Type B pancreatic cell (in vitro differentiated cells): ENCODE measurements around the gene TEX19. TPM values are rescaled to one million over a fixed set of nuclear protein-coding genes. Genes with fewer than 3 reads are reported as not detected.

Source experiments
- DNase-seq: peaks from one replicate; pipeline ENCODE4 v3.0.0; 2021; ENCODE audit warnings: mixed read lengths; ENCODE audit not compliant: unreplicated experiment; ENCODE audit errors: extremely low spot score
- H3K27ac Mint-ChIP-seq: 2 replicates; pipeline ENCODE4 v1.8.0; 2021; ENCODE audit warnings: mild to moderate bottlenecking, mixed read lengths
- H3K27me3 Mint-ChIP-seq: 2 replicates; pipeline ENCODE4 v1.8.0; 2021; ENCODE audit warnings: mixed read lengths
- H3K36me3 Mint-ChIP-seq: 2 replicates; pipeline ENCODE4 v1.8.0; 2021; ENCODE audit warnings: mixed read lengths
- H3K4me1 Mint-ChIP-seq: one replicate; pipeline ENCODE4 v1.8.0; 2021; ENCODE audit warnings: mixed read lengths; ENCODE audit not compliant: unreplicated experiment
- H3K4me3 Mint-ChIP-seq: 2 replicates; pipeline ENCODE4 v1.8.0; 2021; ENCODE audit warnings: mild to moderate bottlenecking, mixed read lengths
- H3K9me3 Mint-ChIP-seq: 2 replicates; pipeline ENCODE4 v1.8.0; 2021; ENCODE audit warnings: mixed read lengths
- CTCF ChIP-seq: fragments of 200-600 bp; sonication (generic); conservative IDR thresholded peaks from 2 replicates; pipeline ENCODE4 v1.5.0; 2021; ENCODE audit warnings: antibody characterized with exemption, mild to moderate bottlenecking
- total RNA-seq: library from RNA; stranded (reverse); gene quantifications from 2 replicates; pipeline ENCODE4 v1.2.1, GENCODE V29; 2021; ENCODE audit warnings: low replicate concordance

TEX19 gene
- total RNA-seq, 1 donor from 2014 or later, result 0.14 TPM

GRCh38 chr17:82332669-82333278 is 26.3 kb upstream of the TEX19 start:
- Mint-ChIP-seq H3K4me1 (peaks cover 21% of the 10 kb centered on the region), H3K36me3 (no peaks in the 10 kb centered on the region), H3K27me3 (peaks cover 11% of the 10 kb centered on the region), H3K27ac (peak overlapping the region; percentile 69), H3K4me3 (peak overlapping the region; percentile 84), H3K9me3 (no peaks in the 10 kb centered on the region)
- DNase-seq, result no peak
- TF ChIP-seq CTCF, result no peak

GRCh38 chr17:82333279-82334171 is 25.5 kb upstream of the TEX19 start, which contains the start of gene SECTM1:
TSS of gene SECTM1 (minus strand) at chr17:82333766. CDS start at chr17:82327240, 6,526 bp downstream.
- Mint-ChIP-seq H3K4me1 (peaks cover 23% of the 10 kb centered on the region), H3K36me3 (no peaks in the 10 kb centered on the region), H3K27me3 (peaks cover 11% of the 10 kb centered on the region), H3K27ac (peak within 1 kb of the TSS; percentile 69), H3K9me3 (no peaks in the 10 kb centered on the region), H3K4me3 (peak within 1 kb of the TSS; percentile 84)
- DNase-seq, result no peak
- no peak for TF ChIP-seq CTCF

- Mint-ChIP-seq H3K4me1 (peaks cover 30% of the 10 kb centered on the region), H3K27ac (no peak overlapping the region), H3K4me3 (no peak overlapping the region), H3K36me3 (no peaks in the 10 kb centered on the region), H3K9me3 (no peaks in the 10 kb centered on the region), H3K27me3 (peaks cover 13% of the 10 kb centered on the region)
- TF ChIP-seq CTCF, result no peak
- no peak for DNase-seq
Measured at GRCh38 chr17:82334204-82334621, 24.8 kb upstream of the TEX19 start.

GRCh38 chr17:82334622-82335394 is 24.2 kb upstream of the TEX19 start:
- H3K4me3 Mint-ChIP-seq, result peak overlapping the region; percentile 87
- peak overlapping the region; percentile 86 for H3K27ac Mint-ChIP-seq
- TF ChIP-seq CTCF, result no peak
- H3K36me3 Mint-ChIP-seq, result no peaks in the 10 kb centered on the region
- no peaks in the 10 kb centered on the region for H3K9me3 Mint-ChIP-seq
- peaks cover 15% of the 10 kb centered on the region for H3K27me3 Mint-ChIP-seq
- H3K4me1 Mint-ChIP-seq, result peaks cover 32% of the 10 kb centered on the region
- no peak for DNase-seq

- DNase-seq, result no peak
- Mint-ChIP-seq H3K4me3 (peak overlapping the region; percentile 77), H3K9me3 (no peaks in the 10 kb centered on the region), H3K36me3 (no peaks in the 10 kb centered on the region), H3K4me1 (peaks cover 36% of the 10 kb centered on the region), H3K27ac (peak overlapping the region; percentile 79), H3K27me3 (peaks cover 10% of the 10 kb centered on the region)
- TF ChIP-seq CTCF, result no peak
Measured at GRCh38 chr17:82338858-82339633, 20.0 kb upstream of the TEX19 start.
